Astrocyte of the spinal cord (primary cell): ENCODE data around the gene CNOT6L.
"Not testable (repeated sequence)": the region's sequence is repeated elsewhere in the genome, so short reads cannot be mapped to it uniquely, and the experiment has no call there.

ENCODE experiments used
- DNase-seq: peaks from one replicate; pipeline ENCODE4 v3.0.0; 2011; ENCODE audit warnings: low read depth, low spot score
- H3K4me3 ChIP-seq: 2 replicates; pipeline ENCODE4 v1.5.1; 2011; ENCODE audit warnings: low read depth, mild to moderate bottlenecking, low read length, moderate library complexity
- CTCF ChIP-seq: IDR thresholded peaks from 2 replicates; pipeline ENCODE4 v1.5.1; 2012; ENCODE audit warnings: low read depth, mild to moderate bottlenecking, low read length, inconsistent platforms
- in situ Hi-C: cut with HindIII; loops from 2 replicates; pipeline ENCODE4 v1.10.0; 2017; ENCODE audit warnings: low sequenced_read_pairs

Gene CNOT6L

GRCh38 chr4:77745792-77746191 lies 73.4 kb downstream of the CNOT6L start:
- TF ChIP-seq CTCF = no peak
- peak; percentile 3 for DNase-seq
- no peak overlapping the region for H3K4me3 ChIP-seq
- in situ Hi-C loops = no loop called here

- TF ChIP-seq CTCF = no peak
- no peak overlapping the region for H3K4me3 ChIP-seq
- DNase-seq = no peak
- in situ Hi-C loops = no loop called here
These were observed 77.1 kb downstream of the CNOT6L start for GRCh38 chr4:77742054-77742453.

- in situ Hi-C loops = no loop called here
- no peak for DNase-seq
- H3K4me3 ChIP-seq = no peak overlapping the region
- no peak for TF ChIP-seq CTCF
These were observed 78.7 kb downstream of the CNOT6L start for GRCh38 chr4:77740480-77740879.

GRCh38 chr4:77734928-77735327 lies 84.2 kb downstream of the CNOT6L start:
- H3K4me3 ChIP-seq = no peak overlapping the region
- no peak for TF ChIP-seq CTCF
- in situ Hi-C loops = no loop called here
- peak; percentile 63 for DNase-seq

GRCh38 chr4:77731656-77732055 lies 87.5 kb downstream of the CNOT6L start:
- in situ Hi-C loops = no loop called here
- TF ChIP-seq CTCF = no peak
- no peak overlapping the region for H3K4me3 ChIP-seq
- no peak for DNase-seq

- TF ChIP-seq CTCF = no peak
- in situ Hi-C loops = no loop called here
- DNase-seq = no peak
- no peak overlapping the region for H3K4me3 ChIP-seq
These were observed 90.7 kb downstream of the CNOT6L start for GRCh38 chr4:77728420-77728819.

GRCh38 chr4:77721073-77721472 lies 98.1 kb downstream of the CNOT6L start:
- no peak for DNase-seq
- no peak overlapping the region for H3K4me3 ChIP-seq
- in situ Hi-C loops = no loop called here
- no peak for TF ChIP-seq CTCF

- H3K4me3 ChIP-seq, in situ Hi-C loops, DNase-seq: not testable (repeated sequence)
These were observed 100.7 kb downstream of the CNOT6L start for GRCh38 chr4:77718500-77718899.
